ENCODE results near the gene SLITRK5.

Gene SLITRK5, protein sequence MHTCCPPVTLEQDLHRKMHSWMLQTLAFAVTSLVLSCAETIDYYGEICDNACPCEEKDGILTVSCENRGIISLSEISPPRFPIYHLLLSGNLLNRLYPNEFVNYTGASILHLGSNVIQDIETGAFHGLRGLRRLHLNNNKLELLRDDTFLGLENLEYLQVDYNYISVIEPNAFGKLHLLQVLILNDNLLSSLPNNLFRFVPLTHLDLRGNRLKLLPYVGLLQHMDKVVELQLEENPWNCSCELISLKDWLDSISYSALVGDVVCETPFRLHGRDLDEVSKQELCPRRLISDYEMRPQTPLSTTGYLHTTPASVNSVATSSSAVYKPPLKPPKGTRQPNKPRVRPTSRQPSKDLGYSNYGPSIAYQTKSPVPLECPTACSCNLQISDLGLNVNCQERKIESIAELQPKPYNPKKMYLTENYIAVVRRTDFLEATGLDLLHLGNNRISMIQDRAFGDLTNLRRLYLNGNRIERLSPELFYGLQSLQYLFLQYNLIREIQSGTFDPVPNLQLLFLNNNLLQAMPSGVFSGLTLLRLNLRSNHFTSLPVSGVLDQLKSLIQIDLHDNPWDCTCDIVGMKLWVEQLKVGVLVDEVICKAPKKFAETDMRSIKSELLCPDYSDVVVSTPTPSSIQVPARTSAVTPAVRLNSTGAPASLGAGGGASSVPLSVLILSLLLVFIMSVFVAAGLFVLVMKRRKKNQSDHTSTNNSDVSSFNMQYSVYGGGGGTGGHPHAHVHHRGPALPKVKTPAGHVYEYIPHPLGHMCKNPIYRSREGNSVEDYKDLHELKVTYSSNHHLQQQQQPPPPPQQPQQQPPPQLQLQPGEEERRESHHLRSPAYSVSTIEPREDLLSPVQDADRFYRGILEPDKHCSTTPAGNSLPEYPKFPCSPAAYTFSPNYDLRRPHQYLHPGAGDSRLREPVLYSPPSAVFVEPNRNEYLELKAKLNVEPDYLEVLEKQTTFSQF

GRCh38 chr13:87671031-87671752, at the start of gene SLITRK5:
Gene SLITRK5 (plus strand): TSS chr13:87671371. CDS start chr13:87675389, 4,018 bp downstream.
- peak; percentile 84 for DNase-seq (ENCODE audit: low spot score)

GRCh38 chr13:87622971-87623370, 48.2 kb upstream of the SLITRK5 start:
- no peak for DNase-seq (ENCODE audit: low spot score)

More at GRCh38 chr13:87671031-87671752, at the start of gene SLITRK5:
- TF ChIP-seq CTCF (IDR thresholded peaks at IDR 0.05; ENCODE audit: extremely low read depth, missing control alignments) = peak; percentile 84

GRCh38 chr13:87656306-87656705, 14.9 kb upstream of the SLITRK5 start:
- DNase-seq (ENCODE audit: low spot score) = no peak
- no peak for TF ChIP-seq CTCF (IDR thresholded peaks at IDR 0.05; ENCODE audit: extremely low read depth, missing control alignments)

More at GRCh38 chr13:87622971-87623370, 48.2 kb upstream of the SLITRK5 start:
- no peak for TF ChIP-seq CTCF (IDR thresholded peaks at IDR 0.05; ENCODE audit: extremely low read depth, missing control alignments)

DNA sequence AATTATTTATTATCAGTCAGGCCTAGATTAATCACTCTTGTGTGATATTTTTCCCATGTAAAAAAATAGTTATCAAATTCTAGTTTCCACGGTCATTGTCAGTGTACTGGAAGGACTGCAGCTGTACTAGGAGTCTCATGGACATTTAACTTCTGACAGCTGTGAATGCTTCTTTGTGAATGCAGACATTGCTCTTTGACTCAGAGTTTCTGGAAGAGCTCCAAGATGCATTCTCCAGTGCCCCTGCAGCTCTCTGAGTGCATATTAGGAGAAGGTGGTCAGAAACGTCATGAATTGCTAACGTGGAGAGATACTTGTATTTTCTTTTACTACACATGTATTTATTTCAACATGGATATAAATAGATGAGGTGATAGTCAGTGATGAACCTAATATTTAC, 9.7 kb upstream of the SLITRK5 start:
- DNase-seq (ENCODE audit: low spot score) = no peak
- no peak for TF ChIP-seq CTCF (IDR thresholded peaks at IDR 0.05; ENCODE audit: extremely low read depth, missing control alignments)

- DNase-seq (ENCODE audit: low spot score) = no peak
- TF ChIP-seq CTCF (IDR thresholded peaks at IDR 0.05; ENCODE audit: extremely low read depth, missing control alignments) = no peak
These were observed 4.3 kb upstream of the SLITRK5 start for GRCh38 chr13:87666831-87667230.

DNA sequence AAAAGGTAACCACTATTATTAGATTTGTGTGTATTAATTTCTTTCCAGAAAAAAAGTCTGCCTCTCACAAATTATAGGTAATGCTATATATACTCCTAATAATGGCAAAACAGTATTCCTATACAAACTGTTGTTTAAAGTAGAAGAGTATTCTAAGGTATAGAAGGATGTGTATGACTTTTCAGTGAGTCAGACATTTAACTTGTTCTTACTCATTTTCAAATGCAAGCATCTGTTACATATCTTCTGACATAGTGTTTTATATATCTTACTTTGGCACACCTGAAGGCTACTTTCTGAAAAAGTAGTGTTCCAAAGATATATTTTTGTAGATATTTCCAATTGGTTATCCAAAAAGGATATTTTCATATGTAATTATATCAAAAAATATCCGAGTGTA, 3.5 kb upstream of the SLITRK5 start:
- no peak for TF ChIP-seq CTCF (IDR thresholded peaks at IDR 0.05; ENCODE audit: extremely low read depth, missing control alignments)
- no peak for DNase-seq (ENCODE audit: low spot score)

Measured in GM20000 (cell line).